ENCODE data around the gene MCM7.

MCM7 gene

DNA sequence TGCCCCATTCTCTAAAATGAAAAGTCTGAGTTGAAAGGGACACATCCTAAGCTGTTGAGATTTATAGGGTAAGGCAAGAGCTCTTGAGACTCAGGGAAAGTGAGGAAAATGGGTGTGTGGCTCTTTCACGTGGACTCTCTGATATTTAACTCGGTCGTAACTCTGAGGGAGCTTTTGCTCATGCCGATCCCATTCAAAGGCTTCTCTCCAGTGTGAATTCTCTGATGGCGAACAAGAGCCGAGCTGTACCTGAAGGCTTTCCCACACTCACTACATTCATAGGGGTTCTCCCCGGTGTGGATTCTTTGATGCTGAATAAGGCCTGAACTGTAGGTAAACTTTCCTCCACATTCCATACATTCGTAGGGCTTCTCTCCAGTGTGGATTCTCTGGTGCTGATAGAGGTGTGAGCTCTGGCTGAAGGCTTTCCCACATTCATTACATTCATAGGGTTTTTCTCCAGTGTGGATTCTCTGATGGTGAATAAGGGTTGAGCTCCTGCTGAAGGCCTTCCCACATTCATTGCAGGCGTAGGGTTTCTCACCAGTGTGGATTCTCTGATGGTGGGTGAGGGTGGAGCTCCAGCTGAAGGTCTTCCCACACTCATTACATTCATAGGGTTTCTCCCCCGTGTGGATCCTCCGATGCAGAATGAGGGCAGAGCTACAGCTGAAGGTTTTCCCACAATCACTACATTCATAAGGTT lies 30.0 kb downstream of the MCM7 start:
- no peak for DNase-seq (ENCODE audit: low read depth in 2 of 2)

DNA sequence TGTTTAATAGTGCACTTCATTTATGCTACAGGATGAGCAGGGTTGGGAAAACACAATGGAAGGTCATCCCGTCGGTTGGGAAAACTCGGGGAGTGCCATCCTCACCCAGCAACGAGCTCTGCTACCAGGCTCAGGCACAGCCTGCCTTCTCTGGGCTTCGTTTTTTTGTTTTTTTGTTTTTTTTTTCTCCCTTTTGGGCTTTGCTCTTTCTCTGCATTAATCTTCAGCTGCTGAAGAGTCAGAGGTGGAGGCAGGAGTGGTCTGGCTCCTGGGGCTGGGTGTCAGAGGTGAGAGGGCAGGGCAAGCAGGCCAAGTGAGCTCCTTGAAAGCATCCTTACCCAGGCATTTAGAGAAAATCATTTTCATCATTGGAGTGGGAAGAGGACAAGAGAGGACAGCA lies 31.2 kb downstream of the MCM7 start:
- no peak for DNase-seq (ENCODE audit: low read depth in 2 of 2)

DNA sequence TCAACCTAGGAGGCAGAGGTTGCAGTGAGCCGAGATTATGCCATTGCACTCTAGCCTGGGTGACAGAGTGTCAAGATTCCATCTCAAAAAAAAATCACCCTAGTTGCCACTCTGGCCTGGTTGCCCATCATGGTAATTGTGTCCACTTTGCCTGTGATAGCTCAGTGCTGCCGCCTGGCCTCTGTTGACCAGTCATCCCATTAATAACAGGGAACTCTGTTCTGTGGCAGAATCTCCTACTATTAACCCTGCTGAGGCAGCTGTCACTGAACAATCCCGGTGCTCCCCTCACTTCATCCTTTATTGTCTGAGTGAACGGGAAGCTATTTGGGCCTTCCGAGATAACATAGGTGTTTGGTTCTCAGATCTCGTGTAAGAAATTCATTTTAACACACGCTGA lies 34.2 kb downstream of the MCM7 start:
- DNase-seq (ENCODE audit: low read depth in 2 of 2): no peak

- peak; percentile 66 to 67 for DNase-seq (ENCODE audit: low read depth in 2 of 2)
Observed at GRCh38 chr7:100065452-100066186, 35.6 kb downstream of the MCM7 start.

GRCh38 chr7:100064162-100064561 lies 37.0 kb downstream of the MCM7 start:
- DNase-seq (ENCODE audit: low read depth in 2 of 2): no peak

- no peak for DNase-seq (ENCODE audit: low read depth in 2 of 2)
Observed at GRCh38 chr7:100063376-100063775, 37.8 kb downstream of the MCM7 start.

- no peak for DNase-seq (ENCODE audit: low read depth in 2 of 2)
Observed at GRCh38 chr7:100061518-100062193, 39.5 kb downstream of the MCM7 start.

DNA sequence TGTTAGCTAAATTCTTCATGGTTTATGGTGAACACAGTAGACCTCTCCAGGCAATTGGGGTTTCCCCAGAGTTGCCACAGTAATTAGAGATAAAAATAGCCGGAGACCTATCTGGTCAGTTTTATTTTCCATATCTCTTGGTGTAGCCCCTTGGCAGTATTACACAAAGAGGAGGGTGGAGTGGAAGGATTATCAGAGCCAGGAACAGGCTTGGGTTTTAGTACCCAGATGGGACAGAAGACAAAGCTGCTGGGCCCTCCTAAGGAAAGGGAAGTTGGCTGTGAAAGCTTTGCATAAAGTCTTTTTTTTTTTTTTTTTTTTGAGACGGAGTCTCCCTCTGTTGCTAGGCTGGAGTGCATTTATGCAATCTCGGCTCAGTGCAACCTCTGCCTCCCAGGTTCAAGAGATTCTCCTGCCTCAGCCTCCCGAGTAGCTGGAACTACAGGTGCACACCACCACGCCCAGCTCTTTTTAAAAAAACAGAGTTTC lies 41.9 kb downstream of the MCM7 start:
- DNase-seq (ENCODE audit: low read depth in 2 of 2): no peak

GRCh38 chr7:100057006-100057405 lies 44.2 kb downstream of the MCM7 start:
- no peak for DNase-seq (ENCODE audit: low read depth in 2 of 2)

DNA sequence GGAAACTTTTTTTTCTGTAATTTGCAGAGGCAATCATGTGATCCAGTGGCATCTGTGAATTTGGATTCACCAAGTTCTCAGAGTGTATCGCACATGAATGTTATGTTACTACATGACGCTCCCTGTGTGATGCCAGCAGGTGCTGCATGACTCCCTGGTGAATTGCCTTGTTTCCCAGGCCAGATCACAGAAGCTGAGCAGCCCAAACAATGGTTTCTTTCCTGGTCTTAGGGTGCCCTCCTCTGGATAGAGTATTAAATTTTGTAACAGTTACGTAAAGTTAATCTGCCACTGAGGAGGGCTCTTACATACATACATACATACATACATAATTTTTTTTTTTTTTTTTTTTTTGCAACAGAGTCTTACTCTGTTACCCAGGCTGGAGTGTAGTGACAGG lies 48.0 kb downstream of the MCM7 start:
- no peak for DNase-seq (ENCODE audit: low read depth in 2 of 2)

GRCh38 chr7:100051611-100052010 lies 49.6 kb downstream of the MCM7 start:
- no peak for DNase-seq (ENCODE audit: low read depth in 2 of 2)

- DNase-seq (ENCODE audit: low read depth in 2 of 2): peak; percentile 53 to 58
Observed at GRCh38 chr7:100049441-100050291, 51.5 kb downstream of the MCM7 start, which contains the start of gene ZSCAN21. Gene ZSCAN21, plus strand, starts transcription at chr7:100049774. Its CDS starts 7,233 bp downstream, at chr7:100057007.

DNA sequence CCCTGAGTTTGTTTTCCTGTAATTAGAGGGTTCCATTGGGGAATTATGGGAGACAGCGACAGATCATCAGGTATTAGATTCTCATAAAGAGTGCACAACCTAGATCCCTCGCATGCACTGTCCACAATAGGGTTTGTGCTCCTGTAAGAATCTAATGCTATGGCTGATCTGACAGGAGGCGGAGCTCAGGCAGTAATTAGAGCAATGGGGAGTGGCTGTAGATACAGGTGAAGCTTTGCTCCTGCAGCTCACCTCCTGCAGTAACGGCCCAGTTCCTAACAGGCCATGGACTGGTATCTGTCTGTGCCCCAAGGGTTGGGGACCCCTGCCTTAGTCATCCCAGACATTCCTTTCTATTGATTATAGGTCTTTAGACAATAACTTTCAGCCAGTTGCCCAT lies 52.5 kb downstream of the MCM7 start:
- DNase-seq (ENCODE audit: low read depth in 2 of 2): no peak

GRCh38 chr7:100044718-100045117 lies 56.5 kb downstream of the MCM7 start:
- no peak for DNase-seq (ENCODE audit: low read depth in 2 of 2)
